ENCODE data around the gene JMJD7. TPM values are rescaled to one million over a fixed set of nuclear protein-coding genes. Genes with fewer than 3 reads are reported as not detected.

The JMJD7 gene
- total RNA-seq: 10 to 100 TPM; 14.4 to 15.0 TPM
- polyA plus RNA-seq: 25.5 TPM

DNA sequence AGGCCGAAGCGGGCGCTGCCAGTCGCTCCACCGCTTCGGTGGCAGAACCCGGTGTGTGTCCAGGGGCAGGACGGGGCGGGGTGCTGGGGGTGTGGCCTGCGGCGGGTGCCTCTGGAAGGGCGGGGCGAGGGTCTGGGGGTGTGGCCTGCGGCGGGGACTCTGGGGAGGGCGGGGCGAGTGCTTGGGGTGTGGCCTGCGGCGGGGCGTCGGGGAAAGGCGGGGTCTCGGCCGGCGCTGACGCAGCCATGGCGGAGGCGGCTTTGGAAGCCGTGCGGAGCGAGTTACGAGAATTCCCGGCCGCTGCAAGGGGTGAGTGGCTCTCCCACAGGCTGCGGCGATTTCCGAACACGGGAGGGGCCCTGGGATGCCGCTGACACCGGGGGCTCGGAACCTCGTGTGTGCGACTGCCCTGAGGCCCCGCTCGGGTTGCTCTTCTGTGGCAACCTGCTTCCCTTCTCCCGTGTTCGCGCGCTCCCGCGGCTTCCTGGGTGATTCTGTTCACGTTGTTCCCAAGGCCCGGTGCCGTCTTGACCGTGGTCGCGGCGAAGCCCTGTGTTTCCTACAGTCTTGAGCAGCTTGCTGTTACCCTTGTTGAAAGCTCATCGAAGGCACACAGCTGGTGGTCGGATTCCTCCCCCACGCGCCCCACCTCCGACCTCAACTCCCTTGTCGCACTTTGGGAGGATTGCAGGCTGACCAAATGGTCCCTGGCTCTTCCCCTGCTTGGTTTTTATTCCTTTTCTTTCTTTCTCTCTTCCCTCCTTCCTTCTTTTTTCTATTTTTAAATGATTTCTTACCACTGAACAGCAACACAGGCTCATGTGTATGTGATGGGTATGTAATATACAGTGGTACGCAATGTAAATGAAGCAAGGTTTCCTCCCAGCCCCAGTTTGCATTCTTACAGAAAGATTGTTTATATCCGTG is at the start of gene JMJD7:
Gene JMJD7 (plus strand): TSS at position 213 of the 927 bp plus-strand sequence. CDS start 33 bp downstream, at position 246.
- no peaks in the 10 kb centered on the region for H3K36me3 ChIP-seq (ENCODE audit: insufficient read depth, low read length)
- H3K4me3 ChIP-seq (ENCODE audit: low read length): peak within 1 kb of the TSS; percentile 77
- POLR2A ChIA-PET: interaction anchor here (0.7 to 1.6 kb wide), 4 partner anchors 13 to 109 kb away, joined by 3 to 7 read pairs (median 4); partner anchors contain the start of gene MAPKBP1
- DNase-seq: peak; percentile 87 to 99 (median 93)
- Mint-ChIP-seq H3K36me3 (peaks cover 4 to 50% (median 4%) of the 10 kb centered on the region in 3 donors), H3K27me3 (peaks cover 0 to 3% of the 10 kb centered on the region in 2 donors), H3K27ac (peak within 1 kb of the TSS; percentile 67 to 99 (median 94)), H3K9me3 (no peaks in the 10 kb centered on the region), H3K4me1 (peaks cover 40 to 55% (median 47%) of the 10 kb centered on the region in 3 donors), H3K4me3 (peak within 1 kb of the TSS; percentile 82 to 98 (median 91))
- no peaks in the 10 kb centered on the region for H3K27me3 ChIP-seq (ENCODE audit: insufficient read depth, low read length, poor library complexity, severe bottlenecking)
- CTCF ChIA-PET: interaction anchor here (1.0 to 1.9 kb wide), 5 partner anchors 17 to 79 kb away, joined by 3 to 8 read pairs (median 4); partner anchors contain the start of gene MAPKBP1
- peaks cover 38% of the 10 kb centered on the region for H3K4me1 ChIP-seq (ENCODE audit: insufficient read depth, low read length)
- no peaks in the 10 kb centered on the region for H3K9me3 ChIP-seq (ENCODE audit: low read length)
- peak within 1 kb of the TSS; percentile 73 for H3K27ac ChIP-seq (ENCODE audit: low read depth, low read length)

DNA sequence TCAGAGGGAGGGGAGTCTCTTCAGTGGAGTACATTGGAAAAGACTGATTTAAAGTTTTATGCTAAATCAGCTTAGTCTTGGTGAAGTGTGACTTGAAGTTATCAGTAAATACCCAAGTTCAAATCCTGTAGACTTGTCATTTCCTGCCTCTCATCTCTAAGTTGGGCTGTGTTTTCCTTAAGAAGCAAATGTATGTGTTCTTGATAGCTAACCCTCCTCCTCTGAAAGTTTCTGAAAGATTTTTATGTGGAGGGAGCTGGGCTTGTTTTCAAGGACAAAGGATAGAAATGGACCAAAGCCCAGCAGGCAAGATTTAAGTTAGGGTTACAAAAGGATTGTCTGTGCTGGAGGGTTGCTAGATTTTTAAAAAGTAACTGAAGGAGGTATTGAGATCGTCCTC is 49.4 kb upstream of the JMJD7 start:
- H3K36me3 Mint-ChIP-seq: peaks cover 0 to 35% (median 17%) of the 10 kb centered on the region in 3 donors
- Histone ChIP-seq H3K9me3 (ENCODE audit: low read length) (no peaks in the 10 kb centered on the region), H3K4me1 (ENCODE audit: insufficient read depth, low read length) (peaks cover 47% of the 10 kb centered on the region), H3K27me3 (ENCODE audit: insufficient read depth, low read length, poor library complexity, severe bottlenecking) (no peaks in the 10 kb centered on the region), H3K27ac (ENCODE audit: low read depth, low read length) (no peak overlapping the region), H3K36me3 (ENCODE audit: insufficient read depth, low read length) (no peaks in the 10 kb centered on the region), H3K4me3 (ENCODE audit: low read length) (no peak overlapping the region)
- DNase-seq: no peak
- POLR2A ChIA-PET: no interaction called here
- CTCF ChIA-PET: interaction anchor here (9.3 kb wide), 1 partner anchor 34 kb away, joined by 167 read pairs; no protein-coding TSS in a partner anchor
- H3K27ac Mint-ChIP-seq: peak overlapping the region in 5 of 8 donors; percentile 2 to 87 (median 9)
- H3K27me3 Mint-ChIP-seq: no peaks in the 10 kb centered on the region
- peak overlapping the region in 2 of 7 donors; percentile 1 to 18 for H3K4me3 Mint-ChIP-seq
- H3K9me3 Mint-ChIP-seq: no peaks in the 10 kb centered on the region
- H3K4me1 Mint-ChIP-seq: peaks cover 67 to 83% (median 80%) of the 10 kb centered on the region in 3 donors

DNA sequence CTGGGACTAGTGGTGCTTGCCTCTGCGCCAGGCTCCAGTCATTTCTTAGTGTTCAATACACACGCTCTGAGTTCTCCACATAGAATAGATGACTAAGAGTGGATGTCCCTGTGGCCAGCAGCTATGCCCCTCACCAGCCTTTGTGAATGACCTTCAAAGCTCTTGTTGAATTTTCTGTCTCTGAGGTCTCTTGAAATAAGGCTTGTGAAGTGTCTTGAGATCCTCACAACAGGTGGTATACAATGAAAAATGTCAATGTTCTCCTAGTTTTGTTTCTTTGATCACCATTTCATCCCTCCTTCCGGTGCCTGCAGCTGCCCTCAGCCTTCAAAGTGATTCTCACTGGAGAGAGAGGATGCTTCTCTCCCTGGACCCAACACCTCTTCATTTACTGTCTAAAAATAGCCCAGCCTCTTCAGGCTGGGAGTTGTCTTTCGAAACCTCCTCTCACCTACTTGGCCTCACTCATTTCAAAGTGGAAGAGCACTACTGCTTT is 48.2 kb upstream of the JMJD7 start:
- Mint-ChIP-seq H3K36me3 (peaks cover 0 to 33% (median 17%) of the 10 kb centered on the region in 3 donors), H3K4me1 (peaks cover 63 to 73% (median 70%) of the 10 kb centered on the region in 3 donors), H3K9me3 (no peaks in the 10 kb centered on the region), H3K27me3 (no peaks in the 10 kb centered on the region), H3K4me3 (peak overlapping the region in 2 of 7 donors; percentile 14 to 21), H3K27ac (peak overlapping the region in 6 of 8 donors; percentile 37 to 78 (median 52))
- H3K27me3 ChIP-seq (ENCODE audit: insufficient read depth, low read length, poor library complexity, severe bottlenecking): no peaks in the 10 kb centered on the region
- H3K27ac ChIP-seq (ENCODE audit: low read depth, low read length): no peak overlapping the region
- POLR2A ChIA-PET: no interaction called here
- DNase-seq: no peak
- H3K9me3 ChIP-seq (ENCODE audit: low read length): no peaks in the 10 kb centered on the region
- H3K4me3 ChIP-seq (ENCODE audit: low read length): no peak overlapping the region
- no peaks in the 10 kb centered on the region for H3K36me3 ChIP-seq (ENCODE audit: insufficient read depth, low read length)
- H3K4me1 ChIP-seq (ENCODE audit: insufficient read depth, low read length): peaks cover 42% of the 10 kb centered on the region
- CTCF ChIA-PET: interaction anchor here (2.3 to 9.3 kb wide), 2 partner anchors 31 to 33 kb away, joined by 8 to 167 read pairs; no protein-coding TSS in a partner anchor

DNA sequence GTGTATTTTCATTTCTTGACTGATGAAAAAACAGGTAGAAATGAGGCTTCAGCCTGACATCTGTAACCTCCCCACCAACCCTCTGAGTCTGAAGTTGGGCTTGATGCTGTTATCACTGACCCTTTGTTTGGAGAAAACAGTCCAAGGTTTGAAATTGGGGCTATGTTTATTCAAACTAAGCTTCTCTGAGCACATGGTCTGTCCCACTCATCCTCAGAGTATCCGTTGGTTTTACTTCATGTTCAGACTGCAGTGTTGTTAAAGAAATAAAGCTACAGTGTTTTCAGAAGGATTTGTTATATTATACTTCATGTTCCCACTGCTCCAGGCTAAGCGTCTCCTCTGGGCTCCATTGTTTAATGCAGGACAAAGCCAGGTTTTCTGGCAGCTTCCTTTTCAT is 47.6 kb upstream of the JMJD7 start:
- peaks cover 0 to 31% (median 17%) of the 10 kb centered on the region in 3 donors for H3K36me3 Mint-ChIP-seq
- H3K27me3 Mint-ChIP-seq: no peaks in the 10 kb centered on the region
- ChIA-PET CTCF (interaction anchor here (0.8 to 2.3 kb wide), 2 partner anchors 31 to 157 kb away, joined by 5 to 8 read pairs; no protein-coding TSS in a partner anchor), POLR2A (interaction anchor here (0.6 kb wide), 1 partner anchor 333 kb away, joined by 4 read pairs; no protein-coding TSS in a partner anchor)
- peaks cover 58 to 68% (median 67%) of the 10 kb centered on the region in 3 donors for H3K4me1 Mint-ChIP-seq
- no peaks in the 10 kb centered on the region for H3K9me3 Mint-ChIP-seq
- Histone ChIP-seq H3K9me3 (ENCODE audit: low read length) (no peaks in the 10 kb centered on the region), H3K36me3 (ENCODE audit: insufficient read depth, low read length) (no peaks in the 10 kb centered on the region), H3K27me3 (ENCODE audit: insufficient read depth, low read length, poor library complexity, severe bottlenecking) (no peaks in the 10 kb centered on the region), H3K4me1 (ENCODE audit: insufficient read depth, low read length) (peaks cover 38% of the 10 kb centered on the region), H3K4me3 (ENCODE audit: low read length) (no peak overlapping the region), H3K27ac (ENCODE audit: low read depth, low read length) (no peak overlapping the region)
- H3K27ac Mint-ChIP-seq: peak overlapping the region in 5 of 8 donors; percentile 37 to 78 (median 55)
- peak overlapping the region in 1 of 7 donors; percentile 21 for H3K4me3 Mint-ChIP-seq
- DNase-seq: no peak

DNA sequence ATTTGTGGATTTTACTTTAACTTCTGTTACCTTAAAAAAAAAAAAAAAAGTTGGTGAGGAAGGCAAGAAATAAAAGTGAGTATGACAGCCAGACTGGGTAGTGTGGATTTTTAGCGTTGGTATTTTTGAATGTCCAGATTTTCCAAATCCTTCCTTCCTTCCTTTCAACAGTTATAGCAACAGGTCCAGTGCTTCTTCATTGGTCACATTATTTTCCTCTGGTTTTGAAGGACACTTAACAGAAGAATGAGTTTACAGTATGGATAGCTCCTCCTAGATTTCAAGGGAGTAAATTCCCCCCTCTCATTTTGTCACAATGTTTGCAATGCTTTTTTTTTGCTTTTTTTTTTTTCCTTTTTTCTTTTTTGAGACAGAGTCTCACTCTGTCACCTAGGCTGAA is 47.2 kb upstream of the JMJD7 start:
- peaks cover 53 to 64% (median 62%) of the 10 kb centered on the region in 3 donors for H3K4me1 Mint-ChIP-seq
- no peaks in the 10 kb centered on the region for H3K27me3 Mint-ChIP-seq

DNA sequence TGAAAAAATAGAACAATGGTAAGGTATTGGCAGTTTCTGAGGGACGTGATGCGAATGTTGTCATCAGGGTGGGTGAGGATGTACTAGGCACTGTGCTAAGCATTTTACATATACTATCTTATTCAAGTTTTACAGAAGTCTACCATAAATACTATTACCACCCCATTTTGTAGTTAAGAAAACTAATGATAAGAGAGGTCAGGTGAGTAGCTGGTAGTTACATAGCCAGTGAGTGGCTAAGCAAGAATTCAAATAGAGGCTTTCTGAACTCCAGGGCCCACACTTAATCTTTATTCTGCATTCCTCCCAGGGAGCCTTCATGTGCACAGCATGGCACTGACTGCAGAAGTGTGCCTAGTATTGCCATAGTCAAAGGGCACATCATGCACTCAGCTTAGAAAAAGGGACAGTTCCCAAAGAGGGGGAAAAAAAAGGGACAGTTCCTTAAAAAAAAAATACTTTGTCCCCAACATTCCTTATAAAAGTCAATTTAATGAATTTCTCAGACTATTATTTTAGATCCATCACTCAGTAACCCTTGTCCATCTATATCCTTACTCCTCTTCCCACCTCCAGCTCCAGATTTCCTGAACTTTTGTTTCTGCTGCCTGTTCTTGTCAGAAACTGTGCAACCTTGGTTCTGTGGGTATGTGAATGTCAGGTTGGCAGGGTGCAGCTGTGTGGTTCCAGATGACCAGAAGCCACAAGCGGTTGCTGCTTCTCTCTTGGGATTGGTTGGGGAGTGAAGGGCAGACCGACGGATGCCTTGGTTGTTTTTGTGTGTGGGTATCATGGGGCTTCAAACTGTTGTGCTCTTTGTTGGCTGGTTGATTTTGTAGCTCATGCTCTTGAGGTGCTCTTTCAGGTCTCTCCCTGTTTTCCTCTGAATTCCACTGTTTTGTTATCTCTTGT is 45.3 kb upstream of the JMJD7 start:
- CTCF ChIA-PET: interaction anchor here (0.6 to 3.3 kb wide), 4 partner anchors 8 to 676 kb away, joined by 3 to 11 read pairs (median 4); partner anchors contain the start of gene MAPKBP1
- Mint-ChIP-seq H3K27me3 (no peaks in the 10 kb centered on the region), H3K4me1 (peaks cover 37 to 46% (median 45%) of the 10 kb centered on the region in 3 donors), H3K27ac (no peak overlapping the region), H3K4me3 (no peak overlapping the region), H3K36me3 (peaks cover 0 to 31% (median 17%) of the 10 kb centered on the region in 3 donors), H3K9me3 (no peaks in the 10 kb centered on the region)
- H3K9me3 ChIP-seq (ENCODE audit: low read length): no peaks in the 10 kb centered on the region
- no peak for DNase-seq
- no peaks in the 10 kb centered on the region for H3K27me3 ChIP-seq (ENCODE audit: insufficient read depth, low read length, poor library complexity, severe bottlenecking)
- POLR2A ChIA-PET: interaction anchor here (0.7 kb wide), 1 partner anchor 44 kb away, joined by 3 read pairs; no protein-coding TSS in a partner anchor
- H3K36me3 ChIP-seq (ENCODE audit: insufficient read depth, low read length): no peaks in the 10 kb centered on the region
- no peak overlapping the region for H3K4me3 ChIP-seq (ENCODE audit: low read length)
- H3K4me1 ChIP-seq (ENCODE audit: insufficient read depth, low read length): peaks cover 17% of the 10 kb centered on the region
- H3K27ac ChIP-seq (ENCODE audit: low read depth, low read length): no peak overlapping the region

More for the DNA sequence above, 47.2 kb upstream of the JMJD7 start:
- POLR2A ChIA-PET: interaction anchor here (0.6 kb wide), 1 partner anchor 333 kb away, joined by 4 read pairs; no protein-coding TSS in a partner anchor
- Mint-ChIP-seq H3K36me3 (peaks cover 0 to 31% (median 17%) of the 10 kb centered on the region in 3 donors), H3K27ac (peak overlapping the region in 3 of 8 donors; percentile 17 to 61 (median 43)), H3K9me3 (no peaks in the 10 kb centered on the region), H3K4me3 (no peak overlapping the region)
- H3K36me3 ChIP-seq (ENCODE audit: insufficient read depth, low read length): no peaks in the 10 kb centered on the region
- no peak overlapping the region for H3K4me3 ChIP-seq (ENCODE audit: low read length)
- no peak for DNase-seq
- CTCF ChIA-PET: interaction anchor here (0.8 to 3.3 kb wide), 3 partner anchors 9 to 156 kb away, joined by 5 to 11 read pairs (median 8); no protein-coding TSS in a partner anchor
- peaks cover 33% of the 10 kb centered on the region for H3K4me1 ChIP-seq (ENCODE audit: insufficient read depth, low read length)
- no peaks in the 10 kb centered on the region for H3K27me3 ChIP-seq (ENCODE audit: insufficient read depth, low read length, poor library complexity, severe bottlenecking)
- no peaks in the 10 kb centered on the region for H3K9me3 ChIP-seq (ENCODE audit: low read length)
- H3K27ac ChIP-seq (ENCODE audit: low read depth, low read length): no peak overlapping the region

DNA sequence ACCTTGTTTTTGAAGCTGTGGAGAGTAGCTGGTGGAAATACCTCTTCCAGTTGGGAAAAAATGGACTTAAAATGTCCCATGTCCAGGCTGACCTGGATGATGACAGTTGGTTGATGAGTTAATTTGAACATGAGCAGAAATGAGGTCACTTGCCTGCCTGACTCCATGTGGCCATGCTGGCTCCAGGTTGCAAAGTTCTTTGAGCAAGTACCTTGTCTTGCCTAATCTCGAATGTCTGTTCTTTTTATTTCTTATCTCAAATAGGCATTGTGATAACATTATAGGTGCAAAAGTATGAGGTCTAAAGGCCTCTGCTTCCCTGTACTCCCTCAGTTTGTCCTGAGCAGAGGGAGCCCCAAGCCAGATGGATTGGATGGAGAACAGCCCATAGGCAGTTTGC is 44.6 kb upstream of the JMJD7 start:
- no peak overlapping the region for H3K4me3 ChIP-seq (ENCODE audit: low read length)
- peak overlapping the region in 1 of 8 donors; percentile 15 for H3K27ac Mint-ChIP-seq
- peaks cover 32 to 42% (median 39%) of the 10 kb centered on the region in 3 donors for H3K4me1 Mint-ChIP-seq
- H3K27me3 ChIP-seq (ENCODE audit: insufficient read depth, low read length, poor library complexity, severe bottlenecking): no peaks in the 10 kb centered on the region
- peaks cover 0 to 31% (median 15%) of the 10 kb centered on the region in 3 donors for H3K36me3 Mint-ChIP-seq
- ChIA-PET CTCF (interaction anchor here (0.6 to 3.3 kb wide), 4 partner anchors 9 to 183 kb away, joined by 3 to 13 read pairs (median 8); partner anchors contain the start of gene MAPKBP1), POLR2A (no interaction called here)
- H3K9me3 ChIP-seq (ENCODE audit: low read length): no peaks in the 10 kb centered on the region
- H3K4me1 ChIP-seq (ENCODE audit: insufficient read depth, low read length): peaks cover 10% of the 10 kb centered on the region
- H3K27ac ChIP-seq (ENCODE audit: low read depth, low read length): no peak overlapping the region
- no peaks in the 10 kb centered on the region for H3K36me3 ChIP-seq (ENCODE audit: insufficient read depth, low read length)
- H3K27me3 Mint-ChIP-seq: no peaks in the 10 kb centered on the region
- H3K4me3 Mint-ChIP-seq: no peak overlapping the region
- no peaks in the 10 kb centered on the region for H3K9me3 Mint-ChIP-seq
- DNase-seq: no peak
